GM18870 (cell line): ENCODE measurements around the gene BCCIP.

Source experiments
- ATAC-seq: cut with Tn5 transposase; IDR thresholded peaks from one replicate; pipeline ENCODE4 v1.9.1; 2021; ENCODE audit warnings: moderate library complexity; ENCODE audit not compliant: unreplicated experiment

Gene BCCIP

GRCh38 chr10:125883211-125883610 is 59.9 kb downstream of the BCCIP start:
- ATAC-seq: no peak
